Thyroid gland (tissue), 4 donors: Measurements from ENCODE around the gene CD9. TPM values are rescaled to one million over a fixed set of nuclear protein-coding genes. Genes with fewer than 3 reads are reported as not detected.

ENCODE experiments used
- DNase-seq, 2 donors: peaks; one replicate each; pipeline ENCODE4 v3.0.0-alpha.2; 2019
- H3K27ac ChIP-seq, 3 donors: fragments of 200-600 bp; sonication (generic); 1 replicate in 2 of 3; 2 replicates in 1 of 3; pipeline ENCODE4 v1.5.1; 2016 to 2019; ENCODE audit warnings: mild to moderate bottlenecking in 1 of 3, moderate library complexity in 1 of 3
- H3K27me3 ChIP-seq: fragments of 200-600 bp; sonication (generic); one replicate; pipeline ENCODE4 v1.5.1; 2019
- H3K36me3 ChIP-seq, 2 donors: fragments of 200-600 bp; sonication (generic); one replicate each; pipeline ENCODE4 v1.5.1; 2016 to 2019
- H3K4me1 ChIP-seq, 2 donors: fragments of 200-600 bp; sonication (generic); one replicate each; pipeline ENCODE4 v1.5.1; 2017 to 2019
- H3K4me3 ChIP-seq, 3 donors: fragments of 200-600 bp; sonication (generic); replicated peaks in 1 of 3; 1 replicate in 2 of 3; 2 replicates in 1 of 3; pipeline ENCODE4 v1.5.1; 2016; ENCODE audit warnings: mild to moderate bottlenecking in 1 of 3
- H3K9me3 ChIP-seq: fragments of 200-600 bp; sonication (generic); one replicate; pipeline ENCODE4 v1.5.1; 2017
- CTCF ChIP-seq, 6 experiments: fragments of 200-600 bp in 3 of 6; fragments of 450-650 bp in 3 of 6; sonication (generic) in 3 of 6; IDR thresholded peaks; one replicate each; pipeline ENCODE4 v1.5.1; 2016 to 2019; ENCODE audit warnings: antibody characterized with exemption in 6 of 6, mild to moderate bottlenecking in 2 of 6, inconsistent platforms in 1 of 6, moderate library complexity in 1 of 6
- POLR2A ChIP-seq, 2 donors: fragments of 450-650 bp; IDR thresholded peaks; one replicate each; pipeline ENCODE4 v1.6.1; 2017; ENCODE audit warnings: antibody characterized with exemption in 2 of 2, mild to moderate bottlenecking in 2 of 2, moderate library complexity in 1 of 2
- WGBS, 2 donors: methylation state at CpG; one replicate each; pipeline ENCODE4 v1.1.5; 2017; 5-methylcytosine and 5-hydroxymethylcytosine counted together
- intact Hi-C: fragments of 100-400 bp; cut with DNase I; formaldehyde crosslinking; loops from one replicate; pipeline ENCODE4 v1.15.1; 2023
- total RNA-seq, 4 donors: library from RNA; depleted of rRNA; stranded (reverse); fragments of >200 nt; gene quantifications; one replicate each; pipeline ENCODE4 v1.2.3, GENCODE V29; 2016

CD9 gene
- total RNA-seq, 4 donors from 2014 or later: 367 to 494 (median 375) TPM

GRCh38 chr12:6172862-6173261 lies 27.3 kb upstream of the CD9 start:
- Histone ChIP-seq H3K4me1 (peaks cover 0 to 4% of the 10 kb centered on the region in 2 donors), H3K27me3 (no peaks in the 10 kb centered on the region), H3K4me3 (no peak overlapping the region), H3K36me3 (no peaks in the 10 kb centered on the region), H3K9me3 (no peaks in the 10 kb centered on the region), H3K27ac (no peak overlapping the region)
- DNase-seq: no peak
- intact Hi-C loops: no loop called here
- 78 to 98% methylated on average over 4 of the region's 4 CpGs for WGBS, 2 donors
- no peak for TF ChIP-seq CTCF (IDR thresholded peaks at IDR 0.05)
- no peak for TF ChIP-seq POLR2A (IDR thresholded peaks at IDR 0.05)

- H3K27ac ChIP-seq: no peak overlapping the region
- H3K9me3 ChIP-seq: no peaks in the 10 kb centered on the region
- whole genome bisulfite sequencing, 2 donors: 91 to 92% methylated on average over 10 of the region's 10 CpGs
- DNase-seq: no peak
- no peak overlapping the region for H3K4me3 ChIP-seq
- no peaks in the 10 kb centered on the region for H3K27me3 ChIP-seq
- H3K4me1 ChIP-seq: peaks cover 16 to 32% of the 10 kb centered on the region in 2 donors
- H3K36me3 ChIP-seq: no peaks in the 10 kb centered on the region
- no peak for TF ChIP-seq CTCF (IDR thresholded peaks at IDR 0.05)
- TF ChIP-seq POLR2A (IDR thresholded peaks at IDR 0.05): no peak
- intact Hi-C loops: loop anchor here (5.0 kb wide), 1 partner anchor 105 kb away; no protein-coding TSS in a partner anchor
Measured at GRCh38 chr12:6177642-6178358, 22.4 kb upstream of the CD9 start.

DNA sequence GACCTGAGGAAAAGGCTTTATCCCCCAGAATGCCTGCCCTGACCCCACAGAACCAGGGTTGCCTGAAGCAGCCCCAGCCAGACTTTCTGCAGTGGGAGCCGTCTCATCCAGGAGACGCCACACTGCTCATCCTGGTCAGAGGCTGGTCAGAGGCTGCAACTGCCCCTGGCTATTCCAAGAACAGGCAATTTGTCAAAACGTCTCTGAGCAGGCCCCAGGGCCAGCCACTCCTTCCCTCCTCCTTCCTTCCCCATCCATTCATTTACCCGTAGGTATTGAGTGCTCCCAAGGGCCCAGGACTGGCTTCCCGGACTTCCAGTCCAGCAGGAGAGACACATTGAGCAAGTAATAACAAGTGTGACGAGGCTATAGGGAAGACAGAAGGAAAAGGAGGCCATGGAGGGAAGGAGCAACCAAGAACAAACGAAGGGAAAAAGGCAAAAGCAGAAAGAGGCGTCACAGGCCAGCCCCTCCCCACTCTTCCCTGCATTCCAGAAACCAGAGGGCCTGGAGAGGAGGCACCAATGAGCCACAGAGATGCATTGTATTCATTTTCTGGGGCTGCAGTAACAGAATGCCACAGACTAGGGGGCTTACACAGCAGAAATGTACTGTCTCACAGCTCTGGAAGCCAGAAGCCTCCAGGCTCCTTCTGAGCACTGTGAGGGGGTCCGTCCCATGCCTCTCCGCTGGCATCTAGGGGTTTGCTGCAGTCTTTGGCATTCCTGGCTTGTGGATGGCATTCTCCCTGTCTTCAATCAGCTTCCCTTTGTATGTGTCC lies 21.0 kb upstream of the CD9 start:
- H3K27ac ChIP-seq: peak overlapping the region; percentile 54 to 72 (median 61)
- 71 to 75% methylated on average over 10 of the region's 10 CpGs for WGBS, 2 donors
- H3K4me3 ChIP-seq: no peak overlapping the region
- no peaks in the 10 kb centered on the region for H3K27me3 ChIP-seq
- no peaks in the 10 kb centered on the region for H3K36me3 ChIP-seq
- no peaks in the 10 kb centered on the region for H3K9me3 ChIP-seq
- TF ChIP-seq POLR2A (IDR thresholded peaks at IDR 0.05) (no peak), CTCF (IDR thresholded peaks at IDR 0.05) (no peak)
- H3K4me1 ChIP-seq: peaks cover 16 to 40% of the 10 kb centered on the region in 2 donors
- DNase-seq: no peak
- intact Hi-C loops: loop anchor here (5.0 kb wide), 1 partner anchor 107 kb away; no protein-coding TSS in a partner anchor

DNA sequence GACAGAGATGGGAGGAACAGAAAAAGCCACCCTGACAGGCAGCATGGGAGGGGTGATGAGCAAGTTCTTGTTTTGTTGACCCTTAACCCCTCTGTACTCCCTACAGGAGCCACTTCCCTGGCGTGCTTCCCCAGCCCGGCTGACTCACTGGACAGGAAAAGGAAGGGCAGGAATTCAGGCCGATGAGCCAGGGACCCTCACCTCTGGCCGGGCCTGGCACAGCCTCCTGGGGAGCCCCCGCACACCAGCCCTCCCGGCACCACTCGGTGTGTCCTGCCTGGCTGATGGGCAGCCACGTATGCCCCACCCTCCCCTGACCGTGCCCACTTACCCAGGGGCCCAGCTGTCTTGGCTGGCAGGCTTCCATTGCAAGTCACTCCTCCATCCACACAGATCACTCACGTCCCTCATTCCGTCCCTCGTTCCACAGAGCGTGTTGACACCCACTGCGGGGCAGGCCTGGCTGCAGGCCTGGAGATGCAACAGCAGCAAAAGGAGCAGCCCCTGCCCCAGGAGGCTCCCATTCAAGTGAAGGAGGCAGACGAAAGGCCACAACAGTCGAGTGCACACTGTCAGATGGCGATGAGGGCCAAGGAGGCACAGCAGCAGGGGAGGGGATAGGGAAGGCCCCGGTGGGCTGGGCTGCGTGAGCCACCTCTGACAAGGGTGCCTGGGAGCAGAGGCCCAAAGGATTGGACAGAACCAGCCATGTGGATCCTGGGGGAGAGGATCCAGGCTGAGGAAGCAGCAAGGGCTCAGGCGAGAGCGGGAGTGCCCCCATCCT lies 19.7 kb upstream of the CD9 start:
- peak; percentile 38 to 41 for DNase-seq
- Histone ChIP-seq H3K4me1 (peaks cover 16 to 40% of the 10 kb centered on the region in 2 donors), H3K27me3 (no peaks in the 10 kb centered on the region), H3K36me3 (no peaks in the 10 kb centered on the region), H3K9me3 (no peaks in the 10 kb centered on the region), H3K27ac (peak overlapping the region; percentile 61 to 72 (median 62)), H3K4me3 (no peak overlapping the region)
- intact Hi-C loops: no loop called here
- WGBS, 2 donors: 54 to 60% methylated on average over 17 to 18 of the region's 21 CpGs
- TF ChIP-seq CTCF (IDR thresholded peaks at IDR 0.05) (no peak), POLR2A (IDR thresholded peaks at IDR 0.05) (no peak)
